K562 (cell line): ENCODE data around the gene IL31. TPM values are rescaled to one million over a fixed set of nuclear protein-coding genes. Genes with fewer than 3 reads are reported as not detected.

Source experiments
- ATAC-seq: fragments of 200-7000 bp; cut with Tn5 transposase; 3 replicates; pipeline ENCODE4 v1.9.1; 2020; ENCODE audit warnings: moderate library complexity
- BruUV-seq: library from RNA; stranded (reverse); fragments of 400-500 nt; replicated peaks from 2 replicates; lab custom pipeline; 2021; lab: Mats Ljungman, UMichigan
- CTCF ChIA-PET: fragments of 300-600 bp; formaldehyde crosslinking; extraction: SDS; loops from one replicate; lab custom pipeline; 2021; ENCODE audit warnings: low intra/inter-chr PET ratio; lab: Yijun Ruan, JAX
- POLR2A ChIA-PET: fragments of 300-600, 350-650 bp; sonication (Branson Sonifier 250); formaldehyde crosslinking; extraction: SDS; loops from one replicate; lab custom pipeline; 2021; ENCODE audit warnings: antibody characterized with exemption, inconsistent platforms; lab: Yijun Ruan, JAX
- DNase-seq, 4 experiments: peaks; one replicate each; pipeline versions ENCODE4 v3.0.0 to v3.0.0-alpha.2; 2011 to 2018; ENCODE audit warnings: low spot score in 3 of 4, mixed read lengths in 3 of 4; ENCODE audit errors: extremely low read depth in 1 of 4
- FAIRE-seq: peaks from 2 replicates; lab custom pipeline; 2011; peaks lifted over from hg19 to GRCh38; lab: Jason Lieb, UNC
- H2AFZ ChIP-seq: 2 replicates; pipeline ENCODE4 v1.6.0; 2011; ENCODE audit warnings: low read depth, low read length, control low read depth, inconsistent platforms
- H3K27ac ChIP-seq: fragments of 200-600 bp; 3 replicates; pipeline ENCODE4 v1.8.0; 2011; ENCODE audit warnings: low read depth, mild to moderate bottlenecking, control low read depth, inconsistent platforms, low read length, moderate library complexity, mixed read lengths; ENCODE audit errors: extremely low read depth
- H3K27me3 ChIP-seq, 2 experiments: fragments of 300-600 bp in 1 of 2; 2 replicates in 1 of 2; 3 replicates in 1 of 2; pipeline versions ENCODE4 v1.6.0 to v1.8.0; 2011; ENCODE audit warnings: inconsistent platforms in 2 of 2, low read length in 2 of 2, mild to moderate bottlenecking in 1 of 2, mixed read lengths in 1 of 2, moderate library complexity in 1 of 2; ENCODE audit not compliant: control insufficient read depth in 2 of 2, insufficient read depth in 2 of 2
- H3K36me3 ChIP-seq: fragments of 300-600 bp; 3 replicates; pipeline ENCODE4 v1.8.0; 2011; ENCODE audit warnings: mild to moderate bottlenecking, low read length, inconsistent platforms; ENCODE audit not compliant: control insufficient read depth, insufficient read depth
- H3K4me1 ChIP-seq, 2 experiments: fragments of 200-600 bp in 1 of 2; replicated peaks in 1 of 2; 2 replicates in 1 of 2; 3 replicates in 1 of 2; pipeline versions ENCODE4 v1.5.1 to v1.8.0; 2011; ENCODE audit warnings: inconsistent platforms in 2 of 2, low read length in 2 of 2, mild to moderate bottlenecking in 1 of 2, mixed read lengths in 1 of 2, moderate library complexity in 1 of 2; ENCODE audit not compliant: control insufficient read depth in 2 of 2, insufficient read depth in 2 of 2
- H3K4me2 ChIP-seq: 2 replicates; pipeline ENCODE4 v1.6.1; 2011; ENCODE audit warnings: low read length, control low read depth, inconsistent platforms, mixed read lengths; ENCODE audit not compliant: insufficient read depth
- H3K4me3 ChIP-seq: fragments of 200-600 bp; sonication (generic), shearing (Covaris generic); 2 replicates; pipeline ENCODE4 v1.5.1; 2016; ENCODE audit warnings: control low read depth, inconsistent platforms
- H3K79me2 ChIP-seq: fragments of 200-600 bp; 3 replicates; pipeline ENCODE4 v1.8.0; 2011; ENCODE audit warnings: low read length, inconsistent platforms; ENCODE audit not compliant: control insufficient read depth, insufficient read depth
- H3K9ac ChIP-seq, 2 experiments: 2 replicates each; pipeline versions ENCODE4 v1.6.0 to v1.6.1; 2011; ENCODE audit warnings: low read depth in 2 of 2, low read length in 2 of 2, control low read depth in 1 of 2, inconsistent platforms in 1 of 2, mild to moderate bottlenecking in 1 of 2, mixed read lengths in 1 of 2; ENCODE audit not compliant: insufficient read depth in 1 of 2
- H3K9me1 ChIP-seq: one replicate; pipeline ENCODE4 v1.6.0; 2011; ENCODE audit warnings: inconsistent platforms, mild to moderate bottlenecking, low read length, moderate library complexity; ENCODE audit not compliant: control insufficient read depth, insufficient read depth
- H3K9me3 ChIP-seq: replicated peaks from 2 replicates; pipeline ENCODE4 v1.5.1; 2011; ENCODE audit warnings: low read depth, low read length, inconsistent platforms; ENCODE audit not compliant: control insufficient read depth, insufficient read depth
- H4K20me1 ChIP-seq: replicated peaks from 2 replicates; pipeline ENCODE4 v1.6.1; 2011; ENCODE audit warnings: low read length, inconsistent platforms, mixed read lengths; ENCODE audit not compliant: control insufficient read depth, insufficient read depth
- CBFA2T3 ChIP-seq: fragments of 450-650 bp; IDR thresholded peaks from 2 replicates; pipeline ENCODE4 v1.6.1; 2017
- CHD1 ChIP-seq: fragments of 200-600 bp; sonication (generic); IDR thresholded peaks from one replicate; pipeline ENCODE4 v1.6.1; 2012; ENCODE audit warnings: mild to moderate bottlenecking, moderate library complexity, low read length, inconsistent platforms
- ERF ChIP-seq: fragments of 450-650 bp; formaldehyde crosslinking; IDR thresholded peaks from 2 replicates; pipeline ENCODE4 v1.4.0; 2020; ENCODE audit warnings: mild to moderate bottlenecking, mixed read lengths
- GABPB1 ChIP-seq: sonication (generic); formaldehyde crosslinking; IDR thresholded peaks from 2 replicates; pipeline ENCODE4 v1.8.0; 2022; ENCODE audit warnings: mild to moderate bottlenecking, missing genetic modification reagents
- MTA2 ChIP-seq: fragments of 450-650 bp; IDR thresholded peaks from 2 replicates; pipeline ENCODE4 v1.6.1; 2016; ENCODE audit warnings: low read depth
- POLR3A ChIP-seq: IDR thresholded peaks from 2 replicates; pipeline ENCODE4 v1.6.1; 2011; ENCODE audit warnings: borderline replicate concordance, mild to moderate bottlenecking, moderate library complexity; ENCODE audit not compliant: insufficient read length, insufficient read depth; ENCODE audit errors: extremely low read depth
- SPI1 ChIP-seq: IDR thresholded peaks from 2 replicates; pipeline ENCODE4 v1.6.1; 2011; ENCODE audit warnings: low read depth, low read length, control low read depth, borderline replicate concordance
- ZC3H4 ChIP-seq: sonication (generic); formaldehyde crosslinking; IDR thresholded peaks from 2 replicates; pipeline ENCODE4 v1.9.0; 2021; ENCODE audit warnings: missing genetic modification reagents, borderline replicate concordance
- ZNF274 ChIP-seq: IDR thresholded peaks from 2 replicates; pipeline ENCODE4 v1.6.1; 2011; ENCODE audit warnings: low read depth, mild to moderate bottlenecking, low read length, moderate library complexity, borderline replicate concordance
- WGBS: fragments of 100-300 bp; shearing (Covaris generic); methylation state at CpG from one replicate; pipeline ENCODE4 v1.1.6; 2016; ENCODE audit warnings: low coverage, mixed read lengths; ENCODE audit not compliant: insufficient coverage; ENCODE audit errors: missing lambda C conversion rate; 5-methylcytosine and 5-hydroxymethylcytosine counted together
- in situ Hi-C: fragments of 300-500 bp; cut with MboI; formaldehyde crosslinking; loops from 4 replicates; pipeline ENCODE4 v1.15.0; 2018; ENCODE audit warnings: inconsistent platforms, mixed read lengths
- intact Hi-C: fragments of 100-400 bp; cut with micrococcal nuclease; formaldehyde crosslinking; loops from 2 replicates; pipeline ENCODE4 v1.14.2; 2022
- polyA plus RNA-seq, 8 experiments: library from polyadenylated mRNA; depleted of rRNA in 4 of 8; stranded (reverse) in 5 of 8; unstranded in 3 of 8; fragments of >200 nt; fragmentation: Nextera tagmentation in 2 of 8; fragmentation: Illumina TruSeq in 1 of 8; extraction: Ambion mirVana in 2 of 8; extraction: Trizol in 1 of 8; gene quantifications; 2 replicates each; pipeline versions ENCODE4 v1.2.1 to v1.2.3, GENCODE V29; 2011 to 2014; ENCODE audit warnings: inconsistent platforms in 1 of 8, missing spikeins in 1 of 8
- total RNA-seq, 7 experiments: library from RNA; depleted of rRNA in 6 of 7; stranded (reverse); fragments of >200 nt in 6 of 7; fragmentation: Illumina TruSeq in 2 of 7; extraction: Trizol in 2 of 7; gene quantifications; 2 replicates each; pipeline versions ENCODE4 v1.2.1 to v1.2.3, GENCODE V29; 2011 to 2021; ENCODE audit warnings: low replicate concordance in 1 of 7
- TF ChIP-seq, protein P1 (sequence below): fragments of 450-650 bp; formaldehyde crosslinking; IDR thresholded peaks from 2 replicates; pipeline ENCODE4 v1.4.0; 2020; ENCODE audit warnings: mild to moderate bottlenecking, moderate library complexity

IL31 gene
- total and polyA plus RNA-seq, 9 of the 15 experiments (the other 6 are each of a cell fraction or from before 2014, with no cell fraction given), result not detected

DNA sequence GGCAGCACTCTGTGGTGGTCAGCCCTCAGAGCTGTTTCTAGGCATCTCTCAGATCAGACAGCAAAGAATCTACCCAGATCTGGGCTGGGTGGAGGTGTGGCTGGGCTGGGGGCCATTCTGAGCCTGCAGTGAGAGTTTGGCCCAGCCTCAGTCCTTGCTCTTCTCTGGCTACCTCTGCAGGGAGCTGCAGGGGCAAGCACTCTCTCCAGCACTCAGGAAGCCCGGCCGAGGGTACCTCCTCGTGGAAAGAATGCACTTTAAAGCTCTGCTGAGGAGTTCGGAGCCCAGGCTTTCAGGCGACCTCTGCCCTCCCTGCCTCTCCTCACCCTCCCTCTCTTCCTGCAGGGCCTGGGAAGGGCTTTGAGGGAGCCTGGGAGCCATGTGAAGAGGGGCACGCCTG is 31.2 kb downstream of the IL31 start:
- intact Hi-C loops, result no loop called here
- Histone ChIP-seq H3K27me3 (no peaks in the 10 kb centered on the region), H3K9ac (no peak overlapping the region), H3K4me3 (no peak overlapping the region), H4K20me1 (peaks cover 41% of the 10 kb centered on the region), H3K4me1 (peaks cover 0 to 27% of the 10 kb centered on the region in 2 experiments; a peak in 1 of 5 replicates), H3K9me1 (peaks cover 9% of the 10 kb centered on the region), H3K36me3 (peaks cover 59% of the 10 kb centered on the region; the same call in 2 of the 3 replicates), H3K9me3 (no peaks in the 10 kb centered on the region), H3K4me2 (no peak overlapping the region), H3K27ac (no peak overlapping the region), H3K79me2 (no peaks in the 10 kb centered on the region), H2AFZ (no peak overlapping the region)
- ATAC-seq (no peak), DNase-seq (no peak), FAIRE-seq (no peak)
- in situ Hi-C loops, result no loop called here
- 65% methylated on average over 4 of the region's 6 CpGs for WGBS
- no TSS peak for BruUV-seq
- ChIA-PET POLR2A (interaction anchor here (0.6 to 1.4 kb wide), 3 partner anchors 14 to 80 kb away, joined by 3 read pairs; no protein-coding TSS in a partner anchor), CTCF (no interaction called here)
- no peak for TF ChIP-seq ZC3H4
- no peak for TF ChIP-seq ERF (CRISPR knock-in tag)
- no peak for TF ChIP-seq ZNF274
- TF ChIP-seq SPI1, result no peak
- TF ChIP-seq GABPB1, result no peak
- TF ChIP-seq, protein P1, sequence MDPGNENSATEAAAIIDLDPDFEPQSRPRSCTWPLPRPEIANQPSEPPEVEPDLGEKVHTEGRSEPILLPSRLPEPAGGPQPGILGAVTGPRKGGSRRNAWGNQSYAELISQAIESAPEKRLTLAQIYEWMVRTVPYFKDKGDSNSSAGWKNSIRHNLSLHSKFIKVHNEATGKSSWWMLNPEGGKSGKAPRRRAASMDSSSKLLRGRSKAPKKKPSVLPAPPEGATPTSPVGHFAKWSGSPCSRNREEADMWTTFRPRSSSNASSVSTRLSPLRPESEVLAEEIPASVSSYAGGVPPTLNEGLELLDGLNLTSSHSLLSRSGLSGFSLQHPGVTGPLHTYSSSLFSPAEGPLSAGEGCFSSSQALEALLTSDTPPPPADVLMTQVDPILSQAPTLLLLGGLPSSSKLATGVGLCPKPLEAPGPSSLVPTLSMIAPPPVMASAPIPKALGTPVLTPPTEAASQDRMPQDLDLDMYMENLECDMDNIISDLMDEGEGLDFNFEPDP (CRISPR knock-in tag), result no peak
- TF ChIP-seq CBFA2T3, result no peak
- no peak for TF ChIP-seq POLR3A
- TF ChIP-seq CHD1, result no peak
- TF ChIP-seq MTA2, result no peak
